HG02642 (cell line): ENCODE measurements around the gene SVOP.
"Not testable (repeated sequence)": the region's sequence is repeated elsewhere in the genome, so short reads cannot be mapped to it uniquely, and the experiment has no call there.

ENCODE experiments used
- ATAC-seq: cut with Tn5 transposase; IDR thresholded peaks from one replicate; pipeline ENCODE4 v1.9.1; 2021; ENCODE audit warnings: mild to moderate bottlenecking; ENCODE audit not compliant: unreplicated experiment, poor library complexity

SVOP gene

GRCh38 chr12:108859141-108859922 is 161.5 kb downstream of the SVOP start:
- ATAC-seq: not testable (repeated sequence)

- ATAC-seq: no peak
Measured at GRCh38 chr12:108858311-108859074, 162.4 kb downstream of the SVOP start.
